Central memory CD4-positive, alpha-beta T cell (primary cell): ENCODE measurements around the gene TPSB2.
"Not testable (repeated sequence)": the region's sequence is repeated elsewhere in the genome, so short reads cannot be mapped to it uniquely, and the experiment has no call there.

Source experiments
- DNase-seq: peaks from one replicate; pipeline ENCODE4 v3.0.0; 2022

Gene TPSB2

GRCh38 chr16:1240436-1240835 is 10.5 kb upstream of the TPSB2 start, which contains the start of gene TPSAB1:
Gene TPSAB1, plus strand, starts transcription at chr16:1240705. Its CDS starts 234 bp downstream, at chr16:1240939.
- DNase-seq: not testable (repeated sequence)

DNA sequence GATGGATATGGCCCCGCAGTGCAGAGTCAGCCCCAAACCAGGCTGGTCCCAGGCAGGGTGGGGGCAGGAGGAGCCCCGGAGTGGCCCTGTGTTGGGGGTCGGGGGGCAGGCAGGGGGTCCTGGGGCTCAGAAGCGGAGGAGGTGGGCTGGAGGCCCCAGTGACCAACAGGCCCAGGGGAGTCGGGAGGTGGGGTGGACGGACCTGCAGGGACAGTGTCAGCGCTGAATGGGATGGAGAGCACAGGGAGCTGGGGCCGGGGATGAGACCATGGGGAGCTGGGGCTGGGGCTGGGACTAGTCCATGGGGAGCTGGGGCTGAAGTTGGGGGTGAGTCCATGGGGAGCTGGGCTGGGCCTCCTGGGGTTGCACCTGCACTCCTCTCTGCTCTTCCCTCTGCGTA is 9.6 kb upstream of the TPSB2 start:
- not testable (repeated sequence) for DNase-seq

DNA sequence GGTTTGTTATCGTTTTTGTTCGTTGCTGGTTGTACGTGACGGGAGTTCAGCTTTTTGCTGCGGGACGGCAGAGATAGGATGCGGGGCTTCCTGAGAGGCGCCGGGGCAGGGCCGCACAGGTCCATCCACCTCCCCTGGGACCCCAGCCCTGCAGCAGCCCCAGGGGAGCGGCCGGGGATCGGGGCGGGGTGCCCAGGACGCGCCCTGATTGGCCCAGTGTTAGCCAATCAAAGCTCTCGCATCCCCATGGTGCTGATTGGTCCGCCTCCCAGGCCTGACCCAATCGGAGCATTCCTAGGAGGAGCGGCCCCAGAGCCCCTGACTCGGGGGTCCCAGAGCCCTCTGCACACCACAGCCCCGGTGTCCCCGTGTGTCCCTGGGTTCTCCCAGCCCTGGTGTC is 8.9 kb upstream of the TPSB2 start:
- not testable (repeated sequence) for DNase-seq

- DNase-seq: no peak
Measured at GRCh38 chr16:1237990-1238389, 8.0 kb upstream of the TPSB2 start.

- DNase-seq: not testable (repeated sequence)
Measured at GRCh38 chr16:1236659-1237058, 6.7 kb upstream of the TPSB2 start.

DNA sequence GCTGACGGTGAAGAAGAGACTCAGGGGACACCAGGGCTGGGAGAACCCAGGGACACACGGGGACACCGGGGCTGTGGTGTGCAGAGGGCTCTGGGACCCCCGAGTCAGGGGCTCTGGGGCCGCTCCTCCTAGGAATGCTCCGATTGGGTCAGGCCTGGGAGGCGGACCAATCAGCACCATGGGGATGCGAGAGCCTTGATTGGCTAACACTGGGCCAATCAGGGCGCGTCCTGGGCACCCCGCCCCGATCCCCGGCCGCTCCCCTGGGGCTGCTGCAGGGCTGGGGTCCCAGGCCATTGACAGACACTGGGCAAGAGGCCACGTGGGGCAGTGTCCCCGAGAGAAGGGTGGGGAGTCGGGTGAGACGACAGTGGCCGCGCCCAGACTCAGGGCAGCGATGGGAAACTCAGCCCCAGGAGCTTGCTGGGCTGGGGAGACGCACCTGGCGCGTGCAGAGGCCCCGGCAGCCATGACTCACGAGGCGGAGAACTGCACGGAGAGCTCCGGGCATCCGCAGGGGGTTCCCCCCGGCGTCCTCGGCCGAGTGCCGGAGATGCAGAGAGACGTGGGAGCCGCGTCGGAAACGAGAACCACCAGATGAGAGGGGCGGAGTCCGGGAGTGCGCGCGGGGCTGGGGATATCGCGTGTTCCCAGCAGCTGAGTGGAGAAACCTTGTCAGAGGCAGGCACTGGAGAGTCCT is 2.2 kb upstream of the TPSB2 start:
- DNase-seq: not testable (repeated sequence)

DNA sequence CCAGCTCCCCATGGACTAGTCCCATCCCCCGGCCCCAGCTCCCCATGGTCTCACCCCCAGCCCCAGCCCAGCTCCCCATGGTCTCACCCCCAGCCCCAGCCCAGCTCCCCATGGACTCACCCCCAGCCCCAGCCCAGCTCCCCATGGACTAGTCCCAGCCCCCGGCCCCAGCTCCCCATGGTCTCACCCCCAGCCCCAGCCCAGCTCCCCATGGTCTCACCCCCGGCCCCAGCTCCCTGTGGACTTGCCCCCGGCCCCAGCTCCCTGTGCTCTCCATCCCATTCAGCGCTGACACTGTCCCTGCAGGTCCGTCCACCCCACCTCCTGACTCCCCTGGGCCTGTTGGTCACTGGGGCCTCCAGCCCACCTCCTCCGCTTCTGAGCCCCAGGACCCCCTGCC is 1.3 kb upstream of the TPSB2 start:
- DNase-seq: not testable (repeated sequence)

- DNase-seq: not testable (repeated sequence)
Measured at GRCh38 chr16:1230471-1231212, 658 bp upstream of the TPSB2 start.

- DNase-seq: not testable (repeated sequence)
Measured at GRCh38 chr16:1229476-1229875, 508 bp downstream of the TPSB2 start.

DNA sequence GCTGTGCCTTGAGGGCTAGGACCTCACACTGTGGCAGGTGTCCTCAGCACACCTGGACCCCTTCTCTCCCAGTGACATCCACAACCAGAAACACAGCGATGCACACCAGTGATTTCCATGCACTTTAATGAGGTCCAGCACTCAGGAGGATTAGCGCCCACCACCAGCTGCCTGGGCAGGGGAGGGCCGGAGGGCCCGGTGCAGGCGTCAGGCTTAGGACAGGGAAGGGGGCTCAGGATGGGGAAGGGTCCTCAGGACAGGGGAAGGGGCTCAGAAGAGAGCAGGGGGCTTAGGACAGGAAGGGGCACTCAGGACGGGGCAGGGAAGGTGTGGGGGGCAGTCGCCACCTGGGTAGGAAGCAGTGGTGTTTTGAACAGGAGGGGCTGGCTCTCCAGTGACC is 1.8 kb downstream of the TPSB2 start:
- not testable (repeated sequence) for DNase-seq

- not testable (repeated sequence) for DNase-seq
Measured at GRCh38 chr16:1226692-1227091, 3.3 kb downstream of the TPSB2 start.

GRCh38 chr16:1225728-1226311 is 4.2 kb downstream of the TPSB2 start:
- not testable (repeated sequence) for DNase-seq

GRCh38 chr16:1225051-1225451 is 4.9 kb downstream of the TPSB2 start, which contains the start of gene TPSG1:
Gene TPSG1, minus strand, starts transcription at chr16:1225268. Its CDS starts 16 bp downstream, at chr16:1225252.
- no peak for DNase-seq

GRCh38 chr16:1224558-1224957 is 5.4 kb downstream of the TPSB2 start:
- DNase-seq: no peak

DNA sequence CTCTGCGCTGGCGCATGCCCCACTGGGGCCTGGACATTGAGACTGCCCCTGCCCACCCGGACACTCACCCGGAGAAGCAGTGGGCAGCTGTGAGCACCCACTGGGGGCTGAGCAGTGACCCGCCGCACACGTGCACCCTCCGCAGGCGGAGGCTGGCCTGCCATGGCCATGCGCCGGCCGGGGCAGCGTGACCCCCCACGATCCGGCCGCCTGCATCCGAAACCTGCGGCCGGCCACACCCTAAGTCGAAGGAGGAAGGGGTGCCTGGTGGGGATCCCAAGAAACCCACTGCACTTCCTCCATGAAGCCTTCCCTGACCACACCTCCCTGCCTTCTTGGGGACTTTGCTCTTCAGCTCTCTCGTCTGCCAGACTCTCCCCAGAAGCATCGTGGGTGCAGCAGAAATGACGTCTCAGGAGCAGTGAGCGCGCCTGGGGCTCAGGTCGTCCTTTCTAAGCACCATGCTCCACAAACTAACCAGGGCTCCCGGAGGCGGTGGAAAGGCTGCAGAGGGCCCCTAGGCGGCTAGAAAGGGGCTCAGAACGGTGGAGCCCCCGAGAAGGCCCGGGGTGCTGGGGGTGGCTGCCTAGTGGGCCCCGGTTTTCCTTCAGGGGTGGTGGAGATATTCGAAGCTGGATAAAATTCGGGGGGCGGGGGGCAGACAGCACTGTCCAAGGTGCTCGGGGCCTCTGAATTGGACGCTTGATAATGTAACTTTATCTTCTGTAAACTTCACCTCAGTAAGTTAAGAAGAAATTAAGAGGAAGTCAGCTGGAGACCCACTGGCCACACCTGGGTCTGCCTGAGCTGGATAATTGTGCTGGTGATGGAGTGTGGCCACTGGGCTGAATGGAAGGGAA is 6.4 kb downstream of the TPSB2 start:
- no peak for DNase-seq

- DNase-seq: no peak
Measured at GRCh38 chr16:1222553-1223354, 7.2 kb downstream of the TPSB2 start.

DNA sequence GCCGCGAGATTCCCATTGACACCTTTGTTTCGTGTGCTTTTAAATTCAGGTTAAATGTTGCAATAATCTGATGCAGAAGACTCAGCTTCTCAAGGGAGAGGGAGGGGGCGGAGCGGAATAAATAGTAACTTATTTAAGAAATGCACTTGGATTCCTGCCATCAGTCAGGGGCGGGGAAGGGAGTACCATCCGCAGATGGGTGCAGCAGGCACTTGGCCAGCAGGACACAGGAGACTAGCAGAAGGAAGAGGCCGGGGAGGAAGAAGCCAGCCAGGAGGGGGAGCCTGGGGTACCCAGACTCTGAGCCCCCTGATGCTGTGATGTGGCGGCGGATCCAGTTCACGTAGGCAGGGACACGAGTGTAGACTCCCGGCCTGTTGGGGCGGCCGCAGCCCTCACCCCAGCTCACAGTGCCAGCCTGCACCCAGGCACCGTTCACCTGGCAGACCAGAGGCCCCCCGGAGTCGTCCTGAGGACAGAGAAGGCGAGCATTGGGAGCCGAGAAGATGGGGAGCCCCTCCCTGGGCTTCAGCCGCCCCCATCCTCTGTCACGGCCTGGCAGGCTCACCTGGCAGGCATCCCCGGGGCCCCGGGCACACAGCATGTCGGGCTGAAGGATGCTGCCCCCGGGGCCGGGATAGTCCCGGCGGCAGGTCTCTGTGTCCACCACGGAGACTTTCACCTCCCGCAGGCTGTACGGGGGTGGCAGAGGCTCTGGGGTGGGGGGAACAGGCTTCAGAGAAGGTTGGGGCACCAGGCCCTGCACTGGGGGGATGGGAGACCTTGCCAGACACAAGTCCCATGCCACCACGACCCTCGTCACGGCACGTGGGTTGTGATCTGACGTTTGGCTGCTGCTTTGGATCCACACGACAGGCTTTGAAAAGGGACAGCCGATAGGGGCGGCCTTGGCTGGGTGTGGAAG is 8.1 kb downstream of the TPSB2 start:
- no peak for DNase-seq

- no peak for DNase-seq
Measured at GRCh38 chr16:1220841-1221627, 8.9 kb downstream of the TPSB2 start.

- no peak for DNase-seq
Measured at GRCh38 chr16:1220098-1220728, 9.8 kb downstream of the TPSB2 start.
